Neural cell (in vitro differentiated cells): ENCODE data around the gene SLC37A2. TPM values are rescaled to one million over a fixed set of nuclear protein-coding genes. Genes with fewer than 3 reads are reported as not detected.

ENCODE experiments used
- H2AFZ ChIP-seq: fragments of 200-600, 300-800 bp; sonication (generic), shearing (Covaris generic); 2 replicates; pipeline ENCODE4 v1.6.0; 2014; ENCODE audit warnings: low read depth, mild to moderate bottlenecking, antibody characterized with exemption, low read length, moderate library complexity
- H3F3A ChIP-seq: fragments of 200-600 bp; shearing (Covaris generic); 2 replicates; pipeline ENCODE4 v1.6.1; 2016; ENCODE audit warnings: mild to moderate bottlenecking, moderate library complexity, mixed read lengths, antibody characterized with exemption, low read length; ENCODE audit not compliant: insufficient read depth, poor library complexity, severe bottlenecking
- H3K27ac ChIP-seq: fragments of 200-600, 300-800 bp; sonication (generic), shearing (Covaris generic); 2 replicates; pipeline ENCODE4 v1.5.1; 2014; ENCODE audit warnings: mild to moderate bottlenecking, low read length, moderate library complexity
- H3K27me3 ChIP-seq: fragments of 300-800, 200-600 bp; sonication (generic), shearing (Covaris generic); 2 replicates; pipeline ENCODE4 v1.6.0; 2014; ENCODE audit warnings: mild to moderate bottlenecking, low read depth, low read length, moderate library complexity; ENCODE audit not compliant: insufficient read depth
- H3K36me3 ChIP-seq: fragments of 300-800, 200-600 bp; sonication (generic), shearing (Covaris generic); 2 replicates; pipeline ENCODE4 v1.5.1; 2014; ENCODE audit warnings: mild to moderate bottlenecking, antibody characterized with exemption, low read length, moderate library complexity; ENCODE audit not compliant: insufficient read depth
- H3K4me2 ChIP-seq: fragments of 300-800, 200-600 bp; sonication (generic), shearing (Covaris generic); 2 replicates; pipeline ENCODE4 v1.6.0; 2014; ENCODE audit warnings: mild to moderate bottlenecking, low read length
- H3K4me3 ChIP-seq: fragments of 300-800, 200-600 bp; sonication (generic), shearing (Covaris generic); 2 replicates; pipeline ENCODE4 v1.5.1; 2014; ENCODE audit warnings: mild to moderate bottlenecking, low read length, moderate library complexity
- H3K79me2 ChIP-seq: fragments of 200-600 bp; shearing (Covaris generic); replicated peaks from 2 replicates; pipeline ENCODE4 v1.6.0; 2014; ENCODE audit warnings: mild to moderate bottlenecking, low read length, moderate library complexity; ENCODE audit not compliant: insufficient read depth
- H3K9ac ChIP-seq: fragments of 300-800, 200-600 bp; sonication (generic), shearing (Covaris generic); 2 replicates; pipeline ENCODE4 v1.6.1; 2016; ENCODE audit warnings: mild to moderate bottlenecking, low read length, mixed read lengths
- H3K9me2 ChIP-seq: fragments of 200-600 bp; shearing (Covaris generic); 2 replicates; pipeline ENCODE4 v1.6.1; 2016; ENCODE audit warnings: mild to moderate bottlenecking, low read length, mixed read lengths; ENCODE audit not compliant: insufficient read depth
- H3K9me3 ChIP-seq: fragments of 200-600, 300-800 bp; sonication (generic), shearing (Covaris generic); 2 replicates; pipeline ENCODE4 v1.6.1; 2016; ENCODE audit warnings: mild to moderate bottlenecking, mixed run types, low read length, moderate library complexity, mixed read lengths
- H4K20me1 ChIP-seq: fragments of 200-600 bp; shearing (Covaris generic); 2 replicates; pipeline ENCODE4 v1.6.1; 2016; ENCODE audit warnings: mild to moderate bottlenecking, mixed run types; ENCODE audit not compliant: insufficient read depth
- CTCF ChIP-seq: fragments of 450-650 bp; IDR thresholded peaks from 2 replicates; pipeline ENCODE4 v1.5.1; 2014; ENCODE audit warnings: antibody characterized with exemption, mild to moderate bottlenecking, moderate library complexity; ENCODE audit not compliant: poor library complexity, severe bottlenecking
- EP300 ChIP-seq: fragments of 450-650 bp; conservative IDR thresholded peaks from 2 replicates; pipeline ENCODE4 v1.6.1; 2014; ENCODE audit warnings: antibody characterized with exemption, mild to moderate bottlenecking, moderate library complexity; ENCODE audit not compliant: poor library complexity, severe bottlenecking
- EZH2 ChIP-seq: fragments of 200-600, 300-800 bp; shearing (Covaris generic), sonication (generic); IDR thresholded peaks from 2 replicates; pipeline ENCODE4 v1.6.1; 2014; ENCODE audit warnings: antibody characterized with exemption, low read length, borderline replicate concordance, mild to moderate bottlenecking; ENCODE audit not compliant: insufficient read depth, poor library complexity, severe bottlenecking
- MXI1 ChIP-seq: fragments of 450-650 bp; conservative IDR thresholded peaks from 2 replicates; pipeline ENCODE4 v1.6.1; 2014; ENCODE audit warnings: antibody characterized with exemption, mild to moderate bottlenecking; ENCODE audit not compliant: poor library complexity, severe bottlenecking
- POLR2AphosphoS5 ChIP-seq: IDR thresholded peaks from 2 replicates; pipeline ENCODE4 v1.6.1; 2012
- RAD21 ChIP-seq: fragments of 450-650 bp; conservative IDR thresholded peaks from 2 replicates; pipeline ENCODE4 v1.6.1; 2014; ENCODE audit warnings: antibody characterized with exemption, mild to moderate bottlenecking, moderate library complexity
- REST ChIP-seq: IDR thresholded peaks from 2 replicates; pipeline ENCODE4 v1.6.1; 2012; ENCODE audit warnings: borderline replicate concordance
- SMC3 ChIP-seq: fragments of 450-650 bp; conservative IDR thresholded peaks from 2 replicates; pipeline ENCODE4 v1.6.1; 2014; ENCODE audit warnings: antibody characterized with exemption, mild to moderate bottlenecking, moderate library complexity; ENCODE audit not compliant: poor library complexity
- TAF1 ChIP-seq: IDR thresholded peaks from 2 replicates; pipeline ENCODE4 v1.6.1; 2012; ENCODE audit warnings: low read depth
- polyA plus RNA-seq: library from polyadenylated mRNA; depleted of rRNA; stranded (reverse); fragments of >200 nt; gene quantifications from 2 replicates; pipeline ENCODE4 v1.2.3, GENCODE V29; 2014

Gene SLC37A2
- polyA plus RNA-seq, 1 donor from 2014 or later = 0.12 TPM

GRCh38 chr11:125072218-125072960, 9.3 kb downstream of the SLC37A2 start:
- no peak for TF ChIP-seq RAD21
- TF ChIP-seq TAF1 = no peak
- no peak for TF ChIP-seq EP300
- no peak for TF ChIP-seq SMC3
- no peak for TF ChIP-seq MXI1
- no peak for TF ChIP-seq POLR2AphosphoS5
- TF ChIP-seq REST = no peak
- TF ChIP-seq EZH2 = no peak
- Histone ChIP-seq H3K36me3 (no peaks in the 10 kb centered on the region), H3K9me3 (no peaks in the 10 kb centered on the region), H3K9me2 (no peaks in the 10 kb centered on the region), H3K4me2 (no peak overlapping the region), H4K20me1 (no peaks in the 10 kb centered on the region), H2AFZ (no peak overlapping the region), H3K4me3 (no peak overlapping the region), H3F3A (no peaks in the 10 kb centered on the region), H3K27me3 (no peaks in the 10 kb centered on the region), H3K79me2 (no peaks in the 10 kb centered on the region), H3K9ac (no peak overlapping the region), H3K27ac (no peak overlapping the region)

- no peak overlapping the region for H3K4me2 ChIP-seq
- TF ChIP-seq EP300 = no peak
- no peak for TF ChIP-seq REST
- no peak for TF ChIP-seq MXI1
- no peak for TF ChIP-seq TAF1
- no peak for TF ChIP-seq RAD21
- no peak for TF ChIP-seq CTCF
- no peak for TF ChIP-seq POLR2AphosphoS5
- TF ChIP-seq SMC3 = no peak
- TF ChIP-seq EZH2 = no peak
- no peaks in the 10 kb centered on the region for H3K9me2 ChIP-seq
- no peaks in the 10 kb centered on the region for H3K27me3 ChIP-seq
- no peak overlapping the region for H2AFZ ChIP-seq
- no peaks in the 10 kb centered on the region for H4K20me1 ChIP-seq
- no peaks in the 10 kb centered on the region for H3F3A ChIP-seq
- no peak overlapping the region for H3K4me3 ChIP-seq
- no peak overlapping the region for H3K27ac ChIP-seq
- no peaks in the 10 kb centered on the region for H3K79me2 ChIP-seq
- no peaks in the 10 kb centered on the region for H3K36me3 ChIP-seq
- no peak overlapping the region for H3K9ac ChIP-seq
- no peaks in the 10 kb centered on the region for H3K9me3 ChIP-seq
Observed at GRCh38 chr11:125072961-125073590, 10.0 kb downstream of the SLC37A2 start.
